Stimulated activated CD8-positive, alpha-beta memory T cell treated with anti-CD3 and anti-CD28 coated beads, Interleukin-4, amount 100 ng/mL, for 48 hours (primary cell): Measurements from ENCODE around the gene FZD10.

Source experiments
- DNase-seq: peaks from one replicate; pipeline ENCODE4 v3.0.0-alpha.2; 2020

The FZD10 gene

DNA sequence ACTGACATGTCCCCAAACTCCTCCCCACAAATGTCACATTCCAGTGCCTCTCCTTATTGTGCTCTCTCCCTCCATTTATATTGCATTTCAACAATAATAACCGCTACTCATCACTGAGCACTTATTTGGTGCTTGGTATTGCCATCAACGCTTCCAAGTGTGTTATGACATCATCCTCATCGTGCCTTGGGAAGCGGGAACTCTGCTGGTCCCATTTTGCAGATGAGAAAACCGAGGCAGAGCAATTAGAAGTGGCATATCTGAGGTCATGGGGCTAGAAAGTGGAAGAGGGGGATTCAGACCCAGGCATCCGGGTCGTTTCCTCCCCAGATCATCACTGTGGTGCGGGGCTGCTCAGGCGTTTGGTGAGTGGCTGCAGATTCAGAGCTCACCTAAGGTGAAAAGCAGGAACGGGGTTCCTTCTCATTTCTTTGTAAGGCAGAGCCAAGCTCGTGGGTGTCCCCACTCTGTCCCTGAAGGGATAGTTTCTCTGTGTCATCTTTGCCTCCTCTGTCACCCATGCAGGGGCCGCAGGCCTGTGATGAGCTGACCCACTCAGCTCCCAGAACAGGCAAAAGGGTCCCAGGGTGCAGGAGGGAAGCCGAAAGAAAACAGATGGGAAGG lies 5.5 kb upstream of the FZD10 start:
- DNase-seq = no peak

DNA sequence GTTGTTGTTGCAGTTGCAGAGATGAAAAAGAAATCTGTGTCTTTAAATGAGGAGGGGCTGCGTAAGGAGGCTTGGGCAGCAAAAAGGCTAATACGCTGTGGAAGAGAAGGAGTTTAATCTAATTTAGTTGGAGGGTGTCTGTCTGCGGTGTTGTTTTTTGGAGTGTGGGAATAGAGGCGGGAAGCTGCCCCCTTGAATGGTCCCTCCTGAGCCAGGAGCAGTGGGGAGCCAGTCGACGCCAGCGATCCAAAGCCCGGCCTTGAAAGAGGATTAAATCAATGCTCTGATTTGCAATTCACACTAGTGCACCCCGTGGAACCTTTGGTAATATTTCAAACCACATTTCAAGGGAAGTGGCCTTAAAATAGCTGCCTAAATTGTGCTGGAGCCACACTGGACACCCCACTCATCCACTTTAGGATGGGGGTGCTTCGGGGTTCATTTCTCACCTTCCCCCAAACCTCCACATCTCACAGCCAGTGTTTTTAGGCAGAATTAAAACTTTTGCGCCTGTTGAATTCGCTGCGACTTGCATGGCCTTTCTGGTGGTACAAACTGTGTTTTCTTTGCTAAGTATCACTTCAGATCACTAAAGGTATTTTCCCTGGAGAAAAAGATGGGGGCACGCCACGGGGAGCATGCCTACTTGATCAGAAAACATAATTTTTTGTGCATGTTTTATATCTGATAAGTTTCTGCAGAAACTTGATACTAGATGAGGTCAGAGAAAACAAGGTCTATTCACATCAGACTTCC lies 4.1 kb upstream of the FZD10 start:
- DNase-seq = no peak

DNA sequence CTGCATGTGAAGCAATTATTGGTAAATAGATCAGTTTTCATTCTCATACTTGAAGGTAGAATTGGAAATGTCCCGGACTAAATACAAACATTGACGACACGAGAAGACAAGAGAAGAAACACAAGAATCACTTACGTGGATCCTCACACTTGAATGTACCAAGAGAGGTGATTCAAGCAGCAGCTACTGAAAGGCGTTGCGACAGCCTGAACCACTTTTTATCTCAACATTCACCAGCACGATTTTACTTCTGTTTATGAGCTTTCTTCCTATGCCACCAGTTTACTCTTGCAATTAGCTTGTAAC lies 3.6 kb upstream of the FZD10 start:
- no peak for DNase-seq

DNA sequence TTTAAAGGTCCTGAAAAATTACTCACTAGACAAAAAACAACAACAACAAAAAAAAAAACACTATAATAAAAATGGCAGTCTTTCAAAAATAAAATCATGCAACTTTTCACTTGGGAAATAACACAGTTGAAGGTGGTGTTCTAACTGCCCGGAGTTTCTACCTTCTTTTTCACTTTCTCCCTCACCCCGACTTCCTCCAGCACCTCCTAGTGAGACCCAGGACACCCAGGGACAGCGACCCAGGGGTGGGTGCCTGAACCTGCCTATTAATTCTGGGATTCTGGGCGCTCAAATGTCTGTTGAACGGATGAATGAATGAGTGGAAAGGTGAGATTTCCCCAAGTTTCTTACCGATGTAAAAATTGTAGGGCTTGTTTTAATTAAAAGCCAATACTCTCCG lies 2.0 kb upstream of the FZD10 start:
- no peak for DNase-seq

DNA sequence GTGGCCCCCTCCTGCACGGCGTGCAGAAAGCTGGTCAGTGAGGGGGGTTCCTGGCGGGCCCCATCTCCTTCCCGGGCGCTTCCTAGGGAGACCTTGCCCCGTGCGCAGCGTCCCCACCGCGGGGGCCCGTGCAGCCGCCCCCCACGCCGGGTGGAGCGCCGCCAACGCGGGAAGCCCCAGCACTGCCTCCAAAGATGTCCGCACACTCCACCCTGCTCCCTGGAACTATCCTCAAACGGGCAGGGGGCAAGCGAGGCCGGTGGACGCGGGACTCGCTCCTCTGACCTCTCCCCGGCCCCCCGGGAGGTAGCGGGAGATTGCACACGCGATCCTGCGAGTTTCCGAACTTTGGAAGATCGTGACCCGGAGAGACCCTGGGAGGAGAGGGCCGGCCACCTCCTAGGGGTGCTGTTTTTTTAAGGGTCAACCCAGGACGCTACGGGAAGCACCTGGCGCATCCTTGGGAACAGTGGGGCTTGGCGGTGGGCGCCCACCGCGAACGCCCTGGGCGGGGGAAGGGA lies 1.5 kb upstream of the FZD10 start:
- no peak for DNase-seq

DNA sequence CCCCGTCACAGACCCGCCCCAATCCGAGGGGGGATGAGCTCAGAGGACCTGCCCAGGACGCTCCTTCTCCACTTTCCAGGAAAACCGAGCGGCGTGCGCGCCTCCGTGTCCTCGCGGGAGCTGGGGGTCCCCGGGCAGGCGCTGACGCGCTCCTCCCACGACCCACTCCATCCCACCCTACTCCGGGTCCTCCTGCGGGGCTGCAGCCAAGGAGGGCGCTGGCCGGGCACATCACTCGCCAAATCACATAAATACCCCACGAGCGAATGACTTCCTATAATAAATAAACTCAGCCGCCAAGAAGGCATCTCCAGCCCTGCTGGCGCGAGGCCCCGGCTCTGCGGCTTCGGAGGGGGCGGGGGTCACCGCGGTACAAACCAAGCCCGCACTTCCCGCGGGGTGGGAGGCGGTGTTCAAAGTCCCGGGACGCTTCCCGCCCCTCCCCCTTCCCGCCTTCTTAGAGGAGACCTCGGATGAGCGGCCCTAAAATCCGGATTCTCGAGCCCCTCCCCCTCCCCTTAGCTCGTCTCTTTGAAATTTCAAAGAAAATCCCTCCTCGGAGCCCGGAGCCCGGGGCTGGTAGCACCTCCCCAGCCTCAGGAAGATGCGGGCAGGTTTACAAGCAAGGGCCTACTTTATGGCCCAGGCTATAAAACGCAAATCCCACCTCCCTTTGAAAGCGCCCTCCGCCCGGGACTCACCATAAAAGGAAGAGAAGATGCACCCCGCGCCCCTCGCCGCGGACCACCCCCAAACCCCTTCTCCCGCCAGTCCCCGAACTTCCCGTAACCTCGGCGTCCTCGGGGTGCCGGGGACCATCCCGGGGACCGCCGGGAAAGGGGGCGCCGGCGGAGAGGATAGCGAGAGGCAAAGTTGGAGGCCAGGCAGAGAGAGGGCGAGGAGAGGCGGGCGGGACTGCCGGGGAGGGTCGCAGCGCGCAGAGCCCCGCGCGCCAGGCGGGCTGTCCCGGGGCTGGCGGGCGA lies 712 bp upstream of the FZD10 start:
- DNase-seq = no peak

DNA sequence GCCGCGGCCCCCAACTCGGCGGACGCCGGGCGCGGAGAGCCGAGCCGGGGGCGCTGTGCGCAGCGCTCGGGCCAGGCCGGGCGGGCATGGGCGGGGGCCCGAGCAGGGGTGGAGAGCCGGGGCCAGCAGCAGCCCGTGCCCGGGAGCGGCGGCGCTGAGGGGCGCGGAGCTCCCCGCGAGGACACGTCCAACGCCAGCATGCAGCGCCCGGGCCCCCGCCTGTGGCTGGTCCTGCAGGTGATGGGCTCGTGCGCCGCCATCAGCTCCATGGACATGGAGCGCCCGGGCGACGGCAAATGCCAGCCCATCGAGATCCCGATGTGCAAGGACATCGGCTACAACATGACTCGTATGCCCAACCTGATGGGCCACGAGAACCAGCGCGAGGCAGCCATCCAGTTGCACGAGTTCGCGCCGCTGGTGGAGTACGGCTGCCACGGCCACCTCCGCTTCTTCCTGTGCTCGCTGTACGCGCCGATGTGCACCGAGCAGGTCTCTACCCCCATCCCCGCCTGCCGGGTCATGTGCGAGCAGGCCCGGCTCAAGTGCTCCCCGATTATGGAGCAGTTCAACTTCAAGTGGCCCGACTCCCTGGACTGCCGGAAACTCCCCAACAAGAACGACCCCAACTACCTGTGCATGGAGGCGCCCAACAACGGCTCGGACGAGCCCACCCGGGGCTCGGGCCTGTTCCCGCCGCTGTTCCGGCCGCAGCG lies 639 bp downstream of the FZD10 start:
- no peak for DNase-seq

DNA sequence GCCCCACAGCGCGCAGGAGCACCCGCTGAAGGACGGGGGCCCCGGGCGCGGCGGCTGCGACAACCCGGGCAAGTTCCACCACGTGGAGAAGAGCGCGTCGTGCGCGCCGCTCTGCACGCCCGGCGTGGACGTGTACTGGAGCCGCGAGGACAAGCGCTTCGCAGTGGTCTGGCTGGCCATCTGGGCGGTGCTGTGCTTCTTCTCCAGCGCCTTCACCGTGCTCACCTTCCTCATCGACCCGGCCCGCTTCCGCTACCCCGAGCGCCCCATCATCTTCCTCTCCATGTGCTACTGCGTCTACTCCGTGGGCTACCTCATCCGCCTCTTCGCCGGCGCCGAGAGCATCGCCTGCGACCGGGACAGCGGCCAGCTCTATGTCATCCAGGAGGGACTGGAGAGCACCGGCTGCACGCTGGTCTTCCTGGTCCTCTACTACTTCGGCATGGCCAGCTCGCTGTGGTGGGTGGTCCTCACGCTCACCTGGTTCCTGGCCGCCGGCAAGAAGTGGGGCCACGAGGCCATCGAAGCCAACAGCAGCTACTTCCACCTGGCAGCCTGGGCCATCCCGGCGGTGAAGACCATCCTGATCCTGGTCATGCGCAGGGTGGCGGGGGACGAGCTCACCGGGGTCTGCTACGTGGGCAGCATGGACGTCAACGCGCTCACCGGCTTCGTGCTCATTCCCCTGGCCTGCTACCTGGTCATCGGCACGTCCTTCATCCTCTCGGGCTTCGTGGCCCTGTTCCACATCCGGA lies 1.4 kb downstream of the FZD10 start:
- DNase-seq = no peak

DNA sequence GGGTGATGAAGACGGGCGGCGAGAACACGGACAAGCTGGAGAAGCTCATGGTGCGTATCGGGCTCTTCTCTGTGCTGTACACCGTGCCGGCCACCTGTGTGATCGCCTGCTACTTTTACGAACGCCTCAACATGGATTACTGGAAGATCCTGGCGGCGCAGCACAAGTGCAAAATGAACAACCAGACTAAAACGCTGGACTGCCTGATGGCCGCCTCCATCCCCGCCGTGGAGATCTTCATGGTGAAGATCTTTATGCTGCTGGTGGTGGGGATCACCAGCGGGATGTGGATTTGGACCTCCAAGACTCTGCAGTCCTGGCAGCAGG lies 1.9 kb downstream of the FZD10 start:
- no peak for DNase-seq

DNA sequence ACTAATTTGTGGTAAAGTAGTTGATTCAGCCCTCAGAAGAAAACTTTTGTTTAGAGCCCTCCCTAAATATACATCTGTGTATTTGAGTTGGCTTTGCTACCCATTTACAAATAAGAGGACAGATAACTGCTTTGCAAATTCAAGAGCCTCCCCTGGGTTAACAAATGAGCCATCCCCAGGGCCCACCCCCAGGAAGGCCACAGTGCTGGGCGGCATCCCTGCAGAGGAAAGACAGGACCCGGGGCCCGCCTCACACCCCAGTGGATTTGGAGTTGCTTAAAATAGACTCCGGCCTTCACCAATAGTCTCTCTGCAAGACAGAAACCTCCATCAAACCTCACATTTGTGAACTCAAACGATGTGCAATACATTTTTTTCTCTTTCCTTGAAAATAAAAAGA lies 2.7 kb downstream of the FZD10 start:
- DNase-seq = no peak

DNA sequence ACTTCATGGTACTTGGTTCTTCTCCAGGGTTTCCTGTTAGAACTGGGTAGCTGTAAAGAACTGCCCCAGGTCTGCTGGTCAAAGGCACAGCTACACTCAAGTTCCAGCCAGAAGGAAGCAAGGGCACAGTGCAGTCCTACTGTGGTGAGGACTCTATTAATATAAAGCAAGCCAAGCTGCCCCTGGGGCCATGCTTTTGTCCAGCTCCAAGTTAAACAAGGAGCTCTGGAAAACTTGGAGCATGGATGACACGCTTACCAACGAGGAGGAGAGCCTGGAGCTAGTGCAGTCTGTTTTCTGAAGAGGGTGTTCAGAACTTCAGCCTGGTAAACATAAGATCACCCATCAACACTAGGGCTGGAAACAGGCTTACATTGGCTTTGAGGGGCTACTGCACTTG lies 4.0 kb downstream of the FZD10 start:
- no peak for DNase-seq

DNA sequence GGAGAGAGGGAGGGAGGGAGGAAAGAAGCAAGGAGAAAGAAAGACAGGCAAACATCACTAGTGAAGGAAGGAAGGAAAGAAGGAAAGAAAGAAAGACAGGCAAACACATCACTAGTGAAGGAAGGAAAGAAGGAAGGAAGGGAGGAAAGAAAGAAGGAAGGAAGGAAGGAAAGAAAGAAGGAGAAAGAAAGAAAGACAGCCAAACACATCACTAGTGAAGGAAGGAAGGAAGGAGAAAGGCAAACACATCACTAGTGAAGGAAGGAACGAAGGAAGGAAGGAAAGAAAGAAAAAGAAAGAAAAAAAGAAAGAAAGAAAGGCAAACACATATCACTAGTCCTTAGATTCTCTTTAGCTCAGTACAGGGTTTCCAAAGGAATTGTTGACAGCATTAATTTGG lies 5.3 kb downstream of the FZD10 start:
- no peak for DNase-seq

DNA sequence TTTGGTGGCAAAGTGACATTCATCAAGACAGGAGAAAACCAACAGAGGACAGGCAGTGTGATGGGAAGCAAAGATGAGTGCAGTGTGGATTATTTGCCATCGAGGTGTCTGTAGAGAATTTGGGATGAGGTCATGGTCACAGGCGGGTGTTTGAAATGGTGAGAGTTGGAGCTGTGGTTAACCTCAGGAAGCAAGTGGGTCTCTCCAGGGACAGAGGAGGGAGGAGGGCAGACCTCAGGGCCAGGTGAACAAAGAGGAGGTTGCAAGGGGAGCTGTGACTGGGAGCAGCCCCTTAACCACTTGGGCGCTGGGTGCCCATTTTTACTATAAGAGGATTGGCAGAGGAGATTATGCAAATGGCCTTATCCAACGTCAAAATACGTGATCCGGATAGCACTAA lies 7.0 kb downstream of the FZD10 start:
- no peak for DNase-seq

DNA sequence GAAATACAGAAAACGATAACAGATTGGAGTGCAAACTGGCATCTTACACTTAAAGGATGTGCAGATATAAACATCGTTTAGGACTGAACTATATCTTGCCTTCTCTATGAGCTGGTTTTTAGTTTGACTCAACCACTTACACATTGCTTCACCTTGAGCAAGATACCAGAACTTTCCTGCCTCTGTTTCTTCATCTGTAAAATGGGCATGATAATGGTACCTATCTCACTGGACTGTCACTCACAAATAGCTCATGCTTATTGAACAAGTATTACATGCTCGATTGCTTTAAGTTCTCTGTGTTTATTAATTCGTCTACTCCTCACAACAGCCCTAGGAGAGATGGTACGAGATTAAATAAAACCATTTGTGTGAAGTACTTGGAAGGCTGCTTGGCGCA lies 7.7 kb downstream of the FZD10 start:
- no peak for DNase-seq

DNA sequence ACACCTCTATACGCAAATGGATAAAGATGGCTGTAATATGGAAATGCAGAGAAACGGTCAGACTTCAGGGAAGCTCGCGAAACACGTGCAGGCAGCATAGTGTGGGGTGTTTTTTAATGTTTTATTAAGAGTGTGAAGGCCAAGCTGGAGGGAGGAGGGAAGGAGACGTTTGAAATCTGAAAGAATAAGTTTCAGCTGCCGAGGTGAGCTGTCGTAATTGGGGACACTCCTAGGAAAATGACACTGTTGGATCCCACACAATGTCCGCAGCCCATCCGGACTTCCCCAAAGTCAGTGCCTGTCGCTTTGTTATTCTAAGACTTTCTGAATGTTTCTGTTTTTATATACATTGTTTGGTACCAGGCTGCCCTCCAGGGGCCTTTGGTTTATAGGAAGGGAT lies 8.3 kb downstream of the FZD10 start:
- no peak for DNase-seq

DNA sequence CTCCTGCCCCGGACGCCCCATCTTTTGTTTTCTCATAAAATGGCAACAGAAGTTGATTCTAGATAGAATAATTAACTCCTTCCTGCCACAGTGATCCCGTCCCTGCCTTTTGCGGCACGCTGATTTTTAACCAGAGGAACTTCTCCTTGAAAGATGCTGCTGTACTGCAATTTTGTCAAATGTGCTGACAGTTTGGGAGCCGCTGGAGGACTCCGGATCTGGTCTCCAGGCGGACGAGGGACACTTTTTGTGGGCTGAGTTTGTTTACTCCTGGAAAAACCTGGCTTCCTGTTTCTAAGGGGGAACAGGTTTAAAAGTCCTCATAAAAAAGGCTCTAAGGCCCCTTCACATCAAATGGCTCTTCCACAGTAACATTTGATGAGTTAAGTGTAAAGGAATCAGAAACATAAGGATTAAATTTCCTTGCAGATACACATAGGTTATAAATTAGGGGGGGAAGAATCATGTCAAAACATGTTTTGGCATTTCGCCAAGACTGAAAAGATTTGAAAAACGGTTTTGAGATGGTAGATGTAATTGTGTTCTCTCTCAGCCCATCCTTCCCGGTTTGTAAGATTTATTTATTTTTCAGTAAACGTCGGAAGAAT lies 15.5 kb downstream of the FZD10 start:
- DNase-seq = no peak

DNA sequence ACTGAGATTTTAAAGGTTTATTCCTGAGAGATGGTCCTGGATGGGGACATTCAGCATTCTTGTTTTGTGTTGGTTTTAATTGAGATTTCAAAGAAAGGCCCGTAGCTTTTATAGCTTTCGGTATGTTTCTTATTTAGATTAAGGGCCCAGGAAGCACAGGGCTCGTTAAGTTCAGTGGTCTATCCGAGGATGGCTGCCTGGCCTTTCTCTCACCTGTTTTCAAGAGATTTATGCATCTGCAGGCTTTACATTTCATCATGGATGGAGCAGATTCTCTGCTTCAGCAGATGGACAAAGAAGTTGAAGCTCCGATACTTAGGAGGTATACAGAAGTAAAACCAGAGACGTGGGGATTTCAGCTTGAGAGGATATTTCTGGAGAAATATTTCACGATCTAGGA lies 16.0 kb downstream of the FZD10 start:
- no peak for DNase-seq

DNA sequence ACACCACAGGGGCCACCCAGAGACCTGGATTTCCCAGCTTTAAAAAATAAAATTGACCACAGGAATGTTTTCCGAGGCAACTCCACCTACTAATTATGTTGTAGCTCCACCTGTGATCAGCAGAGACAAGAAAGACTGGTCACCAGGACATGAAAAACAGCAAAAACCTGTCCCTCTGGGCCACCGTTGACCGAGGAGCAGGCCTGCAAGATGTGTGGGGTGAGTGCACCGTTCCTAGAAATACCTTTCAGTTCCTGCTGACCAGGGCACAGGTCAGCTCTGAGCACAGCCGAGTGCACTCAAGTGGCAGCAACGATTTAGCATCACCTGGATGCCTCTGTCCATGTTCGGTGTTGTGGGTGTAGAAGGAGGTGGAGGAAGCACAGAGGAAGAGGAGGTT lies 16.9 kb downstream of the FZD10 start:
- DNase-seq = no peak

DNA sequence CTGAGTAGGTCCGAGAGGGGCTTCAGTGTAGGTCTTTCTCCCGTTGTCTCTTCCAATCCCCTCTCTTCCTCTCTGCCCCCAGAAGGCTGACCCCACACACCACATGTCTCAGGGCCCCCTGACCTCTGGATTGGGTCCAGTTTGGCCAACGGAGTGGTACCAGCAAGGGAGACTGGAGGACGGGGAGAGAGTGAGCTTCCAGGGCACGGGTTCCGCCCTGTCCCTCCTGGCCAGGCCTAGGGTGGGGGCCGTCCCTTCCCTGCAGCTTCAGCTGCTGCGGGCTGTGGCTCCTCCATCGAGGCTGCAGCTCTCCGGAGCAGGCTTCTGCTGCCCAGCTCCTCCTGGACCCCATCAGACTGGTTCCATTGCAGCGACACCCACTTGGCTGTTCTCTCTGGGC lies 17.4 kb downstream of the FZD10 start:
- no peak for DNase-seq

DNA sequence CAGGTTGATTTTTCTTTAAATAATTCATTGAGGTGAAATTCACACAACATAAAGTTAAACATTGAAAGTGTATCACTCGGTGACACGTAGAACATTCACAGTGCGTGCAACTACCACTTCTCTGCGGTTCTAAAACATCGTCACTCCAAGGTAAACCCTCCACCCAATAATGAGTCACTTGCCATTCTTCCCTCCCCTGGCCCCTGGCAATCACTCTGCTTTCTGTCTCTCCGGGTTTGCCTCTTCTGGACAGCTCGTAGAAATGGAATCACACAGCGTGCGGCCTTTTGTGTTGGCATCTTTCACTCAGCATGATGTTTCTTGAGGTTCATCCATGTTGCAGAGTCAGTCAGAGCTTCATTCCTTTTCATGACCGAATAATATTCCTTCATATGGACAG lies 18.9 kb downstream of the FZD10 start:
- no peak for DNase-seq

DNA sequence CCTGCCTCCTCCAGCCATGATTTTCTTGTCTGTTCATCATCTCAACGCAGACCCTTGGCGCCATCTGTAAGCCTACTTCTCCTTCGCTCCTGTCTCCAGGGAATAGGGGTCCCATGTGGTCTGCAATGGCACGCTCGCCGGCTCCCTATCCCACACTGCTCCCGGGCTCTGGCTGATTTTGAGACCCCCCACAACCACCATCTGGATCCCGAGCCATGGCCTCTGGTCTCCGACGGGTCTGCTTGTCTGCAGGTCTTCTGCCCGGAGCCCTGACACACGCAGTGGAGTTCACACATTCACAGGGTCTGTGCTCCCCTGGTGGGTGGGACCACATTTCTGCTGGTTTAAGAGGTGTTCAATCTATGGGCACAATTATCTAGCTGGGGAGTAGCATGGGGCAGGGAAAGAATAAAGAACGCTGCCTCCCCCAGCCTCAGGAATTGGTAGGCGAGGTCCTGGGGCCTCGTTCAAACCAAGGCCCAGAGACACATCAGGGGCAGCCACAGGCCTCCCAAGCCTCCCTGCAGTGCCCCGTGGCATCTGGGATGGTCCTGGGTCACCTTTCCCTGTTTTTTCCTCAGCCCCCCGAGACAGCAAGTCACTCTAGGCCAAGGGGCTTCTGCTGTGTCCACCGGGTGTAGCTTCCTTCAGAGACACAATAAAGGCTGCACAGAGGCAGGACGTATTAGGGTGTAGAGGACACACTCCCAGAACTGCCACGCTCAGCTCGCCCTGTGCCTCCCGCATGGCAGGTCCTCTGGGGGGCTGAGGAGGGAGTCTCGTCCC lies 21.5 kb downstream of the FZD10 start:
- DNase-seq = no peak
